Measurements from ENCODE around the gene CEMIP. TPM values are rescaled to one million over a fixed set of nuclear protein-coding genes. Genes with fewer than 3 reads are reported as not detected.

The CEMIP gene
- total and polyA plus RNA-seq, 2 of the 4 experiments (the other 2 are of a cell fraction), result 63.8 to 78.0 TPM

DNA sequence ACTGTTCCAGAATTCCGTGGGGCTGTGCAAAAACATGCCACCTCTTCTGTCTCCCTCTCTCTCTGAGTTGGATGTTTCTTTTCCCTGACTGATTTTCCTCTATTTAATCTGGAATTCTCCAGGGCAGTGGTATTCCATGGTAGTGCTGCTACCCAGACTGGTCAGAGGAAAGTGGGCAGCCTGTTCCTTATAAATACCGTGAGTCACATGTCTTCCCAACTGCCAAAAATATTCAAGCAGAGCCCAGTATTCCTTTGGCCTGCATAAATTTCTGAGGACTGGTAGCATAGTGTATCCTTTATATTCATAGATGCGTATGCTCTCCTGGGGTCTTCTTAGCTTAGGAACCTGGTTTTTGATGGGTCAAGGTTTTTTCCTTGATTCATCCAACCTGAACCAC is 40.9 kb downstream of the CEMIP start:
- Histone ChIP-seq H3K23ac (ENCODE audit: low read depth, low read length) (no peak overlapping the region), H3K4me2 (ENCODE audit: low read depth, low read length) (no peak overlapping the region), H2AK5ac (ENCODE audit: low read depth, low read length) (no peak overlapping the region), H2AFZ (replicated peaks; ENCODE audit: low read length, poor library complexity) (no peak overlapping the region), H4K5ac (ENCODE audit: low read depth, low read length) (no peak overlapping the region), H2BK15ac (ENCODE audit: low read depth, low read length) (no peak overlapping the region), H3K56ac (ENCODE audit: extremely low read depth, insufficient read depth, low read length) (no peak overlapping the region), H3K14ac (replicated peaks; ENCODE audit: low read depth, low read length) (no peak overlapping the region), H3K27me3 (ENCODE audit: control insufficient read depth, insufficient read depth, low read length) (no peaks in the 10 kb centered on the region), H4K8ac (ENCODE audit: low read depth in 2 of 2, low read length in 2 of 2) (no peak overlapping the region), H3K9me1 (ENCODE audit: insufficient read depth, low read length) (no peaks in the 10 kb centered on the region; the same call in 1 of the 2 replicates), H3K4ac (ENCODE audit: low read depth, low read length) (no peak overlapping the region), H3K4me3 (ENCODE audit: insufficient read depth, low read depth, low read length) (no peak overlapping the region), H4K91ac (ENCODE audit: insufficient read depth, low read depth, low read length) (no peak overlapping the region), H3K79me1 (ENCODE audit: low read depth in 1 of 2, low read length in 2 of 2) (peaks cover 0 to 33% of the 10 kb centered on the region in 2 experiments; a peak in 2 of 4 replicates), H4K20me1 (ENCODE audit: insufficient read depth, low read length) (peaks cover 81% of the 10 kb centered on the region), H2AK9ac (replicated peaks; ENCODE audit: low read depth, low read length, poor library complexity) (no peak overlapping the region), H3K9ac (ENCODE audit: low read depth, low read length) (no peak overlapping the region), H3K36me3 (ENCODE audit: control insufficient read depth, insufficient read depth, low read length) (peaks cover 73% of the 10 kb centered on the region), H2BK120ac (ENCODE audit: low read depth, low read length) (no peak overlapping the region), H2BK20ac (ENCODE audit: low read depth, low read length) (no peak overlapping the region), H3K27ac (ENCODE audit: insufficient read depth, low read length) (no peak overlapping the region), H2BK5ac (ENCODE audit: low read depth, low read length, poor library complexity, severe bottlenecking) (no peak overlapping the region), H3K18ac (ENCODE audit: low read depth, low read length) (no peak overlapping the region), H3K4me1 (ENCODE audit: control insufficient read depth, insufficient read depth, low read length) (peaks cover 2% of the 10 kb centered on the region; the same call in 1 of the 2 replicates), H3K9me3 (ENCODE audit: control insufficient read depth, insufficient read depth, low read length) (no peaks in the 10 kb centered on the region)
- 0% methylated on average over 1 of the region's 3 CpGs; no CpG with 5 or more reads in 1 of the 2 experiments for WGBS, 2 experiments (ENCODE audit: extremely low coverage in 2 of 2, insufficient read length in 1 of 2)
- ATAC-seq (ENCODE audit: low read depth), result no peak; the same call in 1 of the 2 replicates
- intact Hi-C loops (cut with micrococcal nuclease), result no loop called here
- no peak for DNase-seq
- dilution Hi-C loops (cut with HindIII; ENCODE audit: low sequenced_read_pairs, unreplicated experiment), result no loop called here
- TF ChIP-seq MXI1 (IDR thresholded peaks at IDR 0.05; ENCODE audit: borderline replicate concordance, low read depth, low read length) (no peak), RCOR1 (IDR thresholded peaks at IDR 0.05; ENCODE audit: insufficient replicate concordance, low read length) (no peak)
- TF ChIP-seq, protein P1, sequence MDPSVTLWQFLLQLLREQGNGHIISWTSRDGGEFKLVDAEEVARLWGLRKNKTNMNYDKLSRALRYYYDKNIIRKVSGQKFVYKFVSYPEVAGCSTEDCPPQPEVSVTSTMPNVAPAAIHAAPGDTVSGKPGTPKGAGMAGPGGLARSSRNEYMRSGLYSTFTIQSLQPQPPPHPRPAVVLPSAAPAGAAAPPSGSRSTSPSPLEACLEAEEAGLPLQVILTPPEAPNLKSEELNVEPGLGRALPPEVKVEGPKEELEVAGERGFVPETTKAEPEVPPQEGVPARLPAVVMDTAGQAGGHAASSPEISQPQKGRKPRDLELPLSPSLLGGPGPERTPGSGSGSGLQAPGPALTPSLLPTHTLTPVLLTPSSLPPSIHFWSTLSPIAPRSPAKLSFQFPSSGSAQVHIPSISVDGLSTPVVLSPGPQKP (IDR thresholded peaks at IDR 0.05; ENCODE audit: borderline replicate concordance, low read depth, low read length), result no peak
- BruUV-seq (replicated peaks), result no TSS peak
- POLR2A ChIA-PET (ENCODE audit: unreplicated experiment), result no interaction called here
- CTCF ChIA-PET, result no interaction called here
- in situ Hi-C loops (cut with MboI; ENCODE audit: low sequenced_read_pairs), result no loop called here

Measured in IMR-90 (cell line).